ENCODE data around the gene WDR90.

Gene WDR90

DNA sequence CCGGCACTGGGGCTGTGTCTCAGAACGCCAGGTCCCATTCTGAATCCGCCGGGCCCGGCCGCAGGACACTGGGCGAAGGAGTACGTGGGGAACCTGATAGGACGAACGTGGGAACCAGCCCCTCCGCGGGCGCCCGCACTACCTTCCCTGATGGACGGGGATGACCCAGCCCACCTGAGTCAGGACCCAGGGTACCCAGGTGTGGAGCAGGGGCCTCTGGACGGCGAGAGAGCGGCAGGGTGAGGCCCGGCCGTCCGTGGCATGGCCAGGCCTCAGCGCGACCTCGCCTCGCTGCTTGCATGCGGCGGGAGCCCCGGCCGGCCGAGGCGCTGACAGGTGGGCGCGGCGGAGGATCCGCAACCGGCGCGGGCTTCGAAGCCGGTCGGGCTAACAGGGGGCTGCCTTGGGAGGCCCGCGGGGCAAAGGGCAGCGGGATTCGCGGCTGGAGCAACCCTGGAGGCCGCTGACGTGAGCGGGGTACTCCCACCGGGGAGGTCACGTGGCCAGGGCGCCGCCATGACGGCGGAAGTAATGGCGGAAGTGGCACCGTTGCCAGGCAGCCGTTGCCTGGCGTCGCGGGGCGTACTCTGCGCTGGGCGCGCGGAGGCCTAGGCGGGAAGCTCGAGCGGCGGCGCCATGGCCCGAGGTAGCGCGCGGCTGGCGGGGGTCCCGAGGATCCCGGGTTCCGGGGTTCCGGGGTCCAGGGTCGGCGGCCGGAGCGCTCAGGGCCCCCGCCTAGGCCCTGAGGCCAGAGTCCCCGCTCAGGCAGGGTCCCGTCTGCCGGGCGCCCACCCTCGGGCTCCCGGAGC is at the start of gene WDR90:
WDR90 (plus strand) TSS at position 585 of the 809 bp plus-strand sequence; CDS start at position 637, 52 bp downstream.
- peak within 1 kb of the TSS; percentile 75 for H3K4me3 ChIP-seq (ENCODE audit: low read length)
- no peak for TF ChIP-seq ZNF274 (IDR thresholded peaks at IDR 0.05; ENCODE audit: low read depth, low read length)

DNA sequence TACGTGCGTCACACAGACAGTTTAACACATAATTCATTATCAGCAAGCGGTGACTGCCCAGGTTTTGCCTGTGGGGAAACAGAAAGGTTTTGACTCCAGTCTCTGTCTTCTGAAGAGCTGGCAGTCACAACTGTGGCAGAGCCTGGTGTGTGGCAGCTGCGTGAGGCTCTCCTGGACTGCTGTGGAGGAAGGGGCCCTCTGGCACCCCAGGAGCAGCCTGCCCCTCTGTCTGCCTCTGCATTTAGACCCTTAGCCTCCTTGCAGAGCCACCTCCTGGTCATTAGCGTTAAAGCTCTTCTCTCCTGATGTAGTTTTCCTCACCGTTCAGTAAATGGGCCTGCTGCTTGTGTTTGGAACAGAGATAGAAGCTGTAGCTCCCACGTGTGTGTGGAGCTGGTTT is 48.4 kb upstream of the WDR90 start:
- no peak overlapping the region for H3K4me3 ChIP-seq (ENCODE audit: low read length)

DNA sequence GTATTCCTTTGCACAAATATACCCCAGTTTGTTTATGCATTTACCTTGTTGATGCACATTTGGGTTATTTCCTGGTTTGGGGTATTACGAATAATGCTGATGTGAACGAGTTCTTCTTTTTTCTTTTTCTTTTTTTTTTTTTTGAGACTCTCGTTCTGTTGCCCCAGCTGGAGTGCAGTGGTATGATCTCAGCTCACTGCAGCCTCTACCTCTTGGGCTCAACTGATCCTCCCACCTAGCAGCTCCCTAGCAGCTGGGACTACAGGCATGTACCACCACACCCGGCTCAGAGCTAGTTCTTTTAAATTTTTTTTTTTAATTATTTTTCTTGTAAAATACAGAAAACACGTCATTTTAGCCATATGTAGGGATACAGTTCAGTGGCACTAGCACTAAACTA is 45.2 kb upstream of the WDR90 start:
- no peak for TF ChIP-seq ZNF274 (IDR thresholded peaks at IDR 0.05; ENCODE audit: low read depth, low read length)

More for the DNA sequence above, 48.4 kb upstream of the WDR90 start:
- no peak for TF ChIP-seq ZNF274 (IDR thresholded peaks at IDR 0.05; ENCODE audit: low read depth, low read length)

DNA sequence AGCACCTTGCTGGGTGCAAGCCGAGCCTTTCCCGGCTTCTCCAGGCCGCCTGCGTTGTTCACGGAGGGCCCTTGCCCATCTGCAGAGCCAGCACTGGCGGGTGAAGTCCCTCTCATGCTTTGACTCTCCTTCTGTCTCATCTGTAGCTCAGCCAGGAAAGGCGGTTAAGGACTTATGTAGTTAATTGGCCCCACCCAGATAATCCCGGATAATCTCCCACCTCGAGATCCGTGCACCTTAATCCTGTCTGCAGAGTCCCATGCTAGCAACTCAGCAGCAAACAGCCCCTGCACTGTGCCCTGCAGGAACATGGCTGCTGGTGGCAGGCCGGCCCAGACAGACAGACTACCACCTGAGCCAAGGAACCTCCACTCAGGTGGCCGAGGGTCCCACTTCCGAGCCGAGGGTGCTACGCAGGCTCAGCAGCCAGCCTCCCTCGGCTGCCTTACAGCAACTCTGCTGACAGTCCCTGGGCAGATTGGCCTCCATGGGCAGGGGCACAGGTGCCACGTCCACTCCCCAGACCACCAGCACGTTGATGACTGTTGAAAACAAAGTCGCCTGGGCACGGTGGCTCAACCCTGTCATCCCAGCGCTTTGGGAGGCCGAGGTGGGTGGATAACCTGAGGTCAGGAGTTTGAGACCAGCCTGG is 42.4 kb upstream of the WDR90 start:
- H3K4me3 ChIP-seq (ENCODE audit: low read length): no peak overlapping the region
- TF ChIP-seq ZNF274 (IDR thresholded peaks at IDR 0.05; ENCODE audit: low read depth, low read length): no peak

More for the DNA sequence above, 45.2 kb upstream of the WDR90 start:
- no peak overlapping the region for H3K4me3 ChIP-seq (ENCODE audit: low read length)

DNA sequence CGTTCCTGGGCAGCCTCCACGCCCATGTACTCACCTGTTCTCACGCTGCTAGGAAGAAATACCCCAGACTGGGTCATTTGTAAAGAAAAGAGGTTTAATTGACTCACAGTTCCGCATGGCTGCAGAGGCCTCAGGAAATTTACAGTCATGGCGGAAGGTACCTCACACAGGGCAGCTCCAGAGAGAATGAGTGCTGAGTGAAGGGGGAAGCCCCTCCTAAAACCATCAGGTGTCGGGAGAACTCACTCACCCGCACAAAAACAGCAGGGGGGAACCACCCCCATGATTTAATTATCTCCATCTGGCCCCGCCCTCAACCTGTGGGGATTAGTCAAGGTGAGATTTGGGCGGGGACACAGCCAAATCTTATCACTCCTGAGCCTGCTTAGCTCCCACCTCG is 41.1 kb upstream of the WDR90 start:
- no peak overlapping the region for H3K4me3 ChIP-seq (ENCODE audit: low read length)
- no peak for TF ChIP-seq ZNF274 (IDR thresholded peaks at IDR 0.05; ENCODE audit: low read depth, low read length)

DNA sequence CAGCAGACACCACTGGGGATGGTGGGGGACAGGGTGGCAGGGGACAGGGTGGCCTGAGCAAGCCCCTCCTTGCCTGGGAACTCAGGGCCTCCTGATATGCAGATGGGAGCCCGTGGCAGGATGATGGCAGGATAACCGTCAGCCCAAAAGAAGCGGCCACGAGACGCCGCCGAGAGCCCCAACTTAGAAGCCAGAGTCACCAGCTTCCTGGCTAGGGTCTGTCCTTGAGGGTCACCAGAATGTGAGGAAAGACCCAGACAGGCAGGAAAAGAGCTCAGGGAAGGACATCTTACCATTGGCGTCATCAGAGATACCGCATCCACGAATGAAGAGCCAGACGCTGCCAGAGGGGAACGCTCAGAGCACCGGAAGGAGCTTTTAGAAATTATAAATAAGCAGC is 39.8 kb upstream of the WDR90 start:
- H3K4me3 ChIP-seq (ENCODE audit: low read length): no peak overlapping the region
- no peak for TF ChIP-seq ZNF274 (IDR thresholded peaks at IDR 0.05; ENCODE audit: low read depth, low read length)

DNA sequence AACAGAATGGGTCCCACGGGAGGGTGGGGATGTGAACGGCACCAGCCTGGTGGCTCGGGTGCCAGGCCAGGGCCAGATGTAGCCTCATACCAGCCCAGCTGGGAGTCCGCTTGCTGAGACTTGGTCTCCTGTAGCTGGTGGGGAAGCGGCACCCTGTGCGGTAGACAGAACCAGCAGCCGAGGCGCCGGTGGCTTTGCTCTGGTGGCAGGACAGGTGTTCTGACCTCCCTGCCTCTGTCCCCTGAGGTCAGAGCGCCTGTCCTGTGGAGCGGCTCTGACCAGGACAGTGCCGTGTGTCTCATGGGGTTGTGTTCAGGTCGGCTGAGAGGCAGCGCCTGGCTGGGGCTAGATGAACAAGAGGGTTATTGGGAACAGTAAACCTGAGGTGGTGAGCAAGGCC is 39.2 kb upstream of the WDR90 start:
- TF ChIP-seq ZNF274 (IDR thresholded peaks at IDR 0.05; ENCODE audit: low read depth, low read length): no peak
- H3K4me3 ChIP-seq (ENCODE audit: low read length): no peak overlapping the region

DNA sequence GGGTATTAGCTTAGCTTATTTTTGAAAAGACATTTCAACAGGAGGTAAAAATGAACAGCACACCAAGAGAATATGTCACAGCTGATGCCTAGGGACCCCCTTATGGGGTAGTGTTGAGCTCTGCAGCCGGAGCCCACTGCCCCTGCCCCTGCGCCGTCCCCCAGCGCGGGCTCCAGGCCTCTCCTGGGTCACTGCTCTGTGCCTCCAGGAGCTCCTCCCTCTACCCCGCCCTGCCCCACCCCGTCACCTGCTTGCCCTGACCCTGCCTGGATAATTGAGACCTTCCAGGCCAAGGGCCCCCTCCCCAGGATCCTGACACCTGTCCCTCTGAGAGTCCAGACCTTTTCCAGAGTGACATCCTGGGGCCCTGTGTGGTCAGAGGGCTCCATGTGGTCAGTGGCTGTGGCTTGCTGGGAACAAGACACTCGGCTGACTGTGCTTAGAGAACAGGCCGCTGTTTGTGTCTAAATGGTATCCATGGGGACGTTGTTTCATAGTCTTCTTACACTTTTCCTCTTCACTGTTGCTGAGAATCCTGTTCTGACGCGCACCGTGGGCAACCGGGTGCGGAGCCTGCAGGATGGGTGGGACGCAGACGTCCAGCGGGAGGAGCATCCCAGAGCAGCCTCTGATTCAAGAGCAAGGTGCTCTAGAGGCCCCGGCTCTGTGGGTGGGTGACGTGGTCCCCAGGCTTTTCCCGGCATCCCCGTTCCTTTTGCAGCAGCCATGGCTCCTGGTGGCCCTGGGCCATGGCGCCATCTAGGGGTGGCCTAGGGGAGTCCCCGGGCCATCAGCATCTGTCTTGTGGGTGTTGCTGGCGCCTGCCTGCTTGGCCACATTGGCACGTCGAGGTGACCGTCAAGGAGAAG is 38.4 kb upstream of the WDR90 start:
- no peak overlapping the region for H3K4me3 ChIP-seq (ENCODE audit: low read length)
- TF ChIP-seq ZNF274 (IDR thresholded peaks at IDR 0.05; ENCODE audit: low read depth, low read length): no peak

DNA sequence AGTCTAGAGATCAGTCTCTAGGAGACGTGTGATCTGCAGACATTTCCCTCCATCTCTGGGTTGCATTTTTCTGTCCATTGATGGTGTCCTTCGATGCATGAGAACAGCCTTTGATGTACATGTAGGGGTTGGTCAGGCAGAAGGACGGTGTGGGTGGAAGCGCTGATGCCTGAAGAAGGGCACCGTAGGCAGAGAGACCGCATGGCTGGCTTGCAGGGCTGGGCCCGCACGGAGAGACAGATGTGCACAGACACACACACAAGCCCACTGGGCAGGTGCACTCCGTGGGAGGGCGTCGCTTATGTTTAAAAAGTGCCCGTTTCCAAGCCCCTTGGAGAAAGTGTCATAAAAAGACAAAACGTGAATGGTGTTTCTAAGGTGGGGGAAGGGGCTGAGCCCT is 34.0 kb upstream of the WDR90 start:
- no peak for TF ChIP-seq ZNF274 (IDR thresholded peaks at IDR 0.05; ENCODE audit: low read depth, low read length)
- no peak overlapping the region for H3K4me3 ChIP-seq (ENCODE audit: low read length)

DNA sequence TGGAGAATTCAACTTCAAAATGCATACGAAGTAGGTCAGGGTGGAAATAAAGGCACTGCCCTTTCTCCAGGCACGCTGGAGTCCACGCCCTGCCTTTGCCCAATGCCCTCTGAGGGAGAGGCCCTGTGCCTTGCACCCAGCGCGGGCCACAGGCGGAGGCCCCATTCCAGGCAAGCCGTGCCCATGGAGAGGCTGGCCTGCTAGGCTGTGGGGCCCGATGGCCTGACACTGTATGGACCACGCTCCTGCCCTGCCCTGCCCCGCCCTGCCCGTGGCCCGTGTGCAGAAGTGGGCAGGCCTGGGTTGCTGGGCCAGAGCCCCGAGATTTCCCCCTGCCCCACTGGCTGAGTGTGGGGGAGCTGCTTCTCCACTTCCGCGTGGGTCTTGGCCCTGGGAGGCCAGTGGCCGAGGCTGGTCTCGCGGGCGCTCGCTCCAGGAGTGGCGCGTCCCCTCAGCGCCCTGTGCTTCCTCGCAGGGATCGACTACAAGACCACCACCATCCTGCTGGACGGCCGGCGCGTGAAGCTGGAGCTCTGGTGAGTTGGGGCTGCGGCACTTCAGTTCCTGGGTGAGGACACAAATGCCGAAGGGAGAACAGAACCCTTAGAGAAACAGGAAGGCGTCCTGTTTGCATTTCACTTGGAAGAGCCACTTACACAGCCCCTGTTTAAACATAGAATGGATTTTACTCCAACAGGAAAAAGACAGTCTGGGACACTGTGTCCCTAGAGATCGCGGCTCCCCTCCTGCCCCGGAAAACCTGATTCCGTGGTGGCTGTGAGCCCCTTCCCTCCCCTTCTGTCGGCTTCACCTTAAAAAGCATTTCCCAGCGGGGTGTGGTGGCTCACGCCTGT is 32.2 kb upstream of the WDR90 start:
- no peak overlapping the region for H3K4me3 ChIP-seq (ENCODE audit: low read length)
- TF ChIP-seq ZNF274 (IDR thresholded peaks at IDR 0.05; ENCODE audit: low read depth, low read length): no peak

DNA sequence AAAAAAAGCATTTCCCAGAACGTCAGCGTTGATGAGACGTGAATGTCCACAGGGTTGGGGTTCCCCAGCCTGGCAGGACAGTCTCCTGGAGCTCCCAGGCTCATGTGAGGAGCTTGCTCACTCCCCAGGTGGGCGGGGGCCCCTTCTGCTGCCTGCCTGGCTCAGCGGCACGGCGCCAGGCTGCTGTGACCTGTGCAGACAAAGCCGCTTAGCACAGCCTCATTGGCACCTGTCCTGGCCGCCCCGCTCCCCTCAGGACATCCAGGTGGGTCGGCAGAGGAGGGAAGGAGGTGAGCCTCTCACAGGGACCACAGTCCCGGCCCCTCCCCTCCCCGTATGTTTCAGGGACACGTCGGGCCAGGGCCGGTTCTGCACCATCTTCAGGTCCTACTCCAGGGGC is 31.3 kb upstream of the WDR90 start:
- no peak for TF ChIP-seq ZNF274 (IDR thresholded peaks at IDR 0.05; ENCODE audit: low read depth, low read length)

DNA sequence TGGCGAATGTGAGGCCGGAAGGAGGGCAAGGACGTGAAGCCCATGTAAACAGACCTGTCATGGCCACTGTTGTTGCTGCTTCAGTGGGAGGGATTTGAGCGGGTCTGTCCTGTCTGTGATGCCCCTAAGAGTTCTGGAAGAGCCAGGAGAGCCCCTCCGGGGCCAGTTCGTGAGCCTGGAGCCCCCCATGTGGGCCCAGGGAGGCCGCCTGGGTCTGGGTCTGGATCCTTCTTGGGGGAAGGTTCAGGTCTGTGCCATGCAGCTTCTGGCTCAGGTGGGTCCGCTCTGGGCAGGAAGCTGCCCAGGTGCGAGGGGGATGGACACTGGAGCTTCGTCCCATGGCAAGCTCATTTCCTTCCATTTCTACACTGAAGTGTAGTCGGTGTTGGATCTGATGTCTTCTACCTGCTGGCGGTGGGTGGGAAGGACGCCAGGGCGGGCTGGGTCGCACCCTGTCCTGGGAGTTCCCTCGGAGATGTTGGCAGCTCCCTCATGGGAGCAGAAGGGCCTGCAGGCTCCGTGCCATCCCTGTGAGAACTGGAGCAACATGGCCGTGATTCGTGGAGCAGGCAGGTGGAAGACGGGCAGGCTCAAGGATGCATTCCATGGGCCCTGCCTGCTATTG is 29.6 kb upstream of the WDR90 start:
- no peak for TF ChIP-seq ZNF274 (IDR thresholded peaks at IDR 0.05; ENCODE audit: low read depth, low read length)
- H3K4me3 ChIP-seq (ENCODE audit: low read length): no peak overlapping the region

More for the DNA sequence above, 31.3 kb upstream of the WDR90 start:
- no peak overlapping the region for H3K4me3 ChIP-seq (ENCODE audit: low read length)
